Measurements from ENCODE around the gene SNX2.

- no peak for TF ChIP-seq PATZ1 (CRISPR knock-in tag; IDR thresholded peaks at IDR 0.05; ENCODE audit: borderline replicate concordance)
- 0 out of 2 replicates have a peak, but pooled peaks have one; percentile 37 for TF ChIP-seq ZNF8 (CRISPR knock-in tag; IDR thresholded peaks at IDR 0.05)
- TF ChIP-seq, protein P1, sequence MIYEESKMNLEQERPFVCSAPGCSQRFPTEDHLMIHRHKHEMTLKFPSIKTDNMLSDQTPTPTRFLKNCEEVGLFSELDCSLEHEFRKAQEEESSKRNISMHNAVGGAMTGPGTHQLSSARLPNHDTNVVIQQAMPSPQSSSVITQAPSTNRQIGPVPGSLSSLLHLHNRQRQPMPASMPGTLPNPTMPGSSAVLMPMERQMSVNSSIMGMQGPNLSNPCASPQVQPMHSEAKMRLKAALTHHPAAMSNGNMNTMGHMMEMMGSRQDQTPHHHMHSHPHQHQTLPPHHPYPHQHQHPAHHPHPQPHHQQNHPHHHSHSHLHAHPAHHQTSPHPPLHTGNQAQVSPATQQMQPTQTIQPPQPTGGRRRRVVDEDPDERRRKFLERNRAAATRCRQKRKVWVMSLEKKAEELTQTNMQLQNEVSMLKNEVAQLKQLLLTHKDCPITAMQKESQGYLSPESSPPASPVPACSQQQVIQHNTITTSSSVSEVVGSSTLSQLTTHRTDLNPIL (CRISPR knock-in tag; IDR thresholded peaks at IDR 0.05; ENCODE audit: low read depth) = no peak
- no peak for TF ChIP-seq ARNTL (CRISPR knock-in tag; IDR thresholded peaks at IDR 0.05; ENCODE audit: borderline replicate concordance, low read depth)
- no peak for TF ChIP-seq CSDC2 (CRISPR knock-in tag; IDR thresholded peaks at IDR 0.05)
- no peak for TF ChIP-seq ZFP3 (CRISPR knock-in tag; IDR thresholded peaks at IDR 0.05)
- no peak for TF ChIP-seq BACH2 (CRISPR knock-in tag; IDR thresholded peaks at IDR 0.05; ENCODE audit: borderline replicate concordance)
- no peak for TF ChIP-seq ZNF565 (CRISPR knock-in tag; conservative IDR thresholded peaks at IDR 0.05; ENCODE audit: low read depth)
- TF ChIP-seq ZC3H10 (CRISPR knock-in tag; IDR thresholded peaks at IDR 0.05) = no peak
- TF ChIP-seq CSRNP3 (CRISPR knock-in tag; IDR thresholded peaks at IDR 0.05) = no peak
- no peak for TF ChIP-seq RARB (CRISPR knock-in tag; IDR thresholded peaks at IDR 0.05)
These were observed 83.6 kb downstream of the SNX2 start for GRCh38 chr5:122858451-122858850.
